Testis (tissue), 2 donors: ENCODE data around the gene SHTN1.

ENCODE experiments used
- POLR2A ChIP-seq: fragments of 450-650 bp; IDR thresholded peaks from one replicate; pipeline ENCODE4 v1.6.1; 2017; ENCODE audit warnings: antibody characterized with exemption, mild to moderate bottlenecking, moderate library complexity
- TF ChIP-seq, protein P1 (sequence below), 3 experiments: fragments of 450-650 bp in 2 of 3; fragments of 200-600 bp in 1 of 3; sonication (generic) in 1 of 3; IDR thresholded peaks; one replicate each; pipeline ENCODE4 v1.5.1; 2016 to 2019; ENCODE audit warnings: antibody characterized with exemption in 3 of 3, mild to moderate bottlenecking in 2 of 3, moderate library complexity in 1 of 3

DNA sequence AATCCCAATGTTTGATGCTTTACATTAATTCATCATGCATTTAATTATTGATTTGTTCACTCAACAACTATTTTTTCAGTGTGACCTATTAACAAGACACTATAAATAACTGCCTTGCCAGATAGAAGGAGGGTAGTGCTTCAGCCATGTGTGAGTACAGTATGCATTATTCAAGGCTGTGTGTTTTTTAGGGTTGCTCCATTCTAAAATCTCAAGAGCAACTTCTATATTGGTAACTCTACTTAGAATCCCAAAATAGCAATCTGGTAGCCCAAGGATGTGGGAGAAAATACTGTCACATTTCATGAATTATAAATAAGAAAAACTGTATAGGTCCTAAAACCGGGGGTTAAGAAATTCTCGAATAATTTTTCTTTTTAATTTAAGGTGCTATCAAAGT, 85.8 kb downstream of the SHTN1 start:
- TF ChIP-seq POLR2A, result no peak
- TF ChIP-seq, protein P1, sequence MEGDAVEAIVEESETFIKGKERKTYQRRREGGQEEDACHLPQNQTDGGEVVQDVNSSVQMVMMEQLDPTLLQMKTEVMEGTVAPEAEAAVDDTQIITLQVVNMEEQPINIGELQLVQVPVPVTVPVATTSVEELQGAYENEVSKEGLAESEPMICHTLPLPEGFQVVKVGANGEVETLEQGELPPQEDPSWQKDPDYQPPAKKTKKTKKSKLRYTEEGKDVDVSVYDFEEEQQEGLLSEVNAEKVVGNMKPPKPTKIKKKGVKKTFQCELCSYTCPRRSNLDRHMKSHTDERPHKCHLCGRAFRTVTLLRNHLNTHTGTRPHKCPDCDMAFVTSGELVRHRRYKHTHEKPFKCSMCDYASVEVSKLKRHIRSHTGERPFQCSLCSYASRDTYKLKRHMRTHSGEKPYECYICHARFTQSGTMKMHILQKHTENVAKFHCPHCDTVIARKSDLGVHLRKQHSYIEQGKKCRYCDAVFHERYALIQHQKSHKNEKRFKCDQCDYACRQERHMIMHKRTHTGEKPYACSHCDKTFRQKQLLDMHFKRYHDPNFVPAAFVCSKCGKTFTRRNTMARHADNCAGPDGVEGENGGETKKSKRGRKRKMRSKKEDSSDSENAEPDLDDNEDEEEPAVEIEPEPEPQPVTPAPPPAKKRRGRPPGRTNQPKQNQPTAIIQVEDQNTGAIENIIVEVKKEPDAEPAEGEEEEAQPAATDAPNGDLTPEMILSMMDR (IDR thresholded peaks at IDR 0.05), result no peak
